Panc1 (cell line): ENCODE data around the gene IL13.

Experiments used
- POLR2AphosphoS5 ChIP-seq: IDR thresholded peaks from 2 replicates; pipeline ENCODE4 v1.6.1; 2012; ENCODE audit warnings: mild to moderate bottlenecking, low read depth, low read length, moderate library complexity
- TF ChIP-seq, protein P1 (sequence below): fragments of 450-650 bp; IDR thresholded peaks from 2 replicates; pipeline ENCODE4 v1.5.1; 2017; ENCODE audit warnings: mild to moderate bottlenecking

GRCh38 chr5:132668706-132669454 is 10.9 kb downstream of the IL13 start:
- TF ChIP-seq, protein P1, sequence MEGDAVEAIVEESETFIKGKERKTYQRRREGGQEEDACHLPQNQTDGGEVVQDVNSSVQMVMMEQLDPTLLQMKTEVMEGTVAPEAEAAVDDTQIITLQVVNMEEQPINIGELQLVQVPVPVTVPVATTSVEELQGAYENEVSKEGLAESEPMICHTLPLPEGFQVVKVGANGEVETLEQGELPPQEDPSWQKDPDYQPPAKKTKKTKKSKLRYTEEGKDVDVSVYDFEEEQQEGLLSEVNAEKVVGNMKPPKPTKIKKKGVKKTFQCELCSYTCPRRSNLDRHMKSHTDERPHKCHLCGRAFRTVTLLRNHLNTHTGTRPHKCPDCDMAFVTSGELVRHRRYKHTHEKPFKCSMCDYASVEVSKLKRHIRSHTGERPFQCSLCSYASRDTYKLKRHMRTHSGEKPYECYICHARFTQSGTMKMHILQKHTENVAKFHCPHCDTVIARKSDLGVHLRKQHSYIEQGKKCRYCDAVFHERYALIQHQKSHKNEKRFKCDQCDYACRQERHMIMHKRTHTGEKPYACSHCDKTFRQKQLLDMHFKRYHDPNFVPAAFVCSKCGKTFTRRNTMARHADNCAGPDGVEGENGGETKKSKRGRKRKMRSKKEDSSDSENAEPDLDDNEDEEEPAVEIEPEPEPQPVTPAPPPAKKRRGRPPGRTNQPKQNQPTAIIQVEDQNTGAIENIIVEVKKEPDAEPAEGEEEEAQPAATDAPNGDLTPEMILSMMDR = no peak
- no peak for TF ChIP-seq POLR2AphosphoS5
